Measurements from ENCODE around the gene INF2. TPM values are rescaled to one million over a fixed set of nuclear protein-coding genes. Genes with fewer than 3 reads are reported as not detected.
A peak's percentile ranks its signal among the peaks of the same experiment; 100 is the strongest.

The INF2 gene
- total RNA-seq, 6 experiments from 2014 or later, result 47.5 to 98.2 (median 71.4) TPM

- Histone ChIP-seq H3K9me3 (no peaks in the 10 kb centered on the region), H3K27ac (no peak overlapping the region), H3K27me3 (no peaks in the 10 kb centered on the region), H3K4me3 (no peak overlapping the region), H3K36me3 (peaks cover 0 to 4% (median 0%) of the 10 kb centered on the region in 4 donors), H3K4me1 (peaks cover 0 to 36% (median 17%) of the 10 kb centered on the region in 4 donors)
- WGBS (ENCODE audit: insufficient coverage, low coverage, low lambda C conversion rate, missing lambda C conversion rate), result 90% methylated on average over 2 of the region's 10 CpGs
- DNase-seq (no peak), ATAC-seq (no peak)
- intact Hi-C loops (cut with DNase I), result no loop called here
- TF ChIP-seq CTCF (IDR thresholded peaks at IDR 0.05) (no peak), POLR2A (IDR thresholded peaks at IDR 0.05) (no peak)
These were observed 55.1 kb downstream of the INF2 start for GRCh38 chr14:104744484-104744883.

- H3K4me3 ChIP-seq, result no peak overlapping the region
- intact Hi-C loops (cut with DNase I), result no loop called here
- H3K27me3 ChIP-seq, result no peaks in the 10 kb centered on the region
- peaks cover 0 to 43% (median 21%) of the 10 kb centered on the region in 4 donors for H3K4me1 ChIP-seq
- H3K9me3 ChIP-seq, result no peaks in the 10 kb centered on the region
- ATAC-seq, result no peak
- TF ChIP-seq CTCF (IDR thresholded peaks at IDR 0.05), result no peak
- TF ChIP-seq POLR2A (IDR thresholded peaks at IDR 0.05), result no peak
- 80% methylated on average over 1 of the region's 9 CpGs for WGBS (ENCODE audit: insufficient coverage, low coverage, low lambda C conversion rate, missing lambda C conversion rate)
- H3K27ac ChIP-seq, result no peak overlapping the region
- peaks cover 0 to 4% (median 0%) of the 10 kb centered on the region in 4 donors for H3K36me3 ChIP-seq
- DNase-seq, result peak in 1 of 3 donors; percentile 18
These were observed 56.0 kb downstream of the INF2 start for GRCh38 chr14:104745431-104745830.

- ATAC-seq, result no peak
- TF ChIP-seq CTCF (IDR thresholded peaks at IDR 0.05) (no peak), POLR2A (IDR thresholded peaks at IDR 0.05) (no peak)
- no peak for DNase-seq
- H3K27ac ChIP-seq, result peak overlapping the region in 2 of 3 donors; percentile 52 to 65
- peaks cover 0 to 43% (median 21%) of the 10 kb centered on the region in 4 donors for H3K4me1 ChIP-seq
- no peaks in the 10 kb centered on the region for H3K27me3 ChIP-seq
- H3K4me3 ChIP-seq, result no peak overlapping the region
- H3K36me3 ChIP-seq, result peaks cover 0 to 4% (median 0%) of the 10 kb centered on the region in 4 donors
- 80% methylated on average over 1 of the region's 13 CpGs for WGBS (ENCODE audit: insufficient coverage, low coverage, low lambda C conversion rate, missing lambda C conversion rate)
- intact Hi-C loops (cut with DNase I), result no loop called here
- H3K9me3 ChIP-seq, result no peaks in the 10 kb centered on the region
These were observed 56.7 kb downstream of the INF2 start for GRCh38 chr14:104746071-104746545.

- Histone ChIP-seq H3K4me3 (no peak overlapping the region), H3K27ac (peak overlapping the region; percentile 52 to 65 (median 63)), H3K9me3 (no peaks in the 10 kb centered on the region), H3K27me3 (no peaks in the 10 kb centered on the region), H3K4me1 (peaks cover 0 to 45% (median 21%) of the 10 kb centered on the region in 4 donors), H3K36me3 (peaks cover 0 to 4% (median 0%) of the 10 kb centered on the region in 4 donors)
- peak in 2 of 3 donors; percentile 86 to 89 for DNase-seq
- 45% methylated on average over 7 of the region's 7 CpGs for WGBS (ENCODE audit: insufficient coverage, low coverage, low lambda C conversion rate, missing lambda C conversion rate)
- ATAC-seq, result peak; percentile 41 to 75 (median 71)
- TF ChIP-seq CTCF (IDR thresholded peaks at IDR 0.05), result no peak
- no peak for TF ChIP-seq POLR2A (IDR thresholded peaks at IDR 0.05)
- intact Hi-C loops (cut with DNase I), result no loop called here
These were observed 57.6 kb downstream of the INF2 start for GRCh38 chr14:104746934-104747481.

Data from right lobe of liver (tissue), 6 donors.